22Rv1 (cell line): Measurements from ENCODE around the gene FAM221B.

Experiments
- H3K27ac ChIP-seq: fragments of 450-650 bp; 2 replicates; pipeline ENCODE4 v1.5.1; 2017
- ZFX ChIP-seq: fragments of 450-650 bp; IDR thresholded peaks from 2 replicates; pipeline ENCODE4 v1.6.1; 2017; ENCODE audit warnings: antibody characterized with exemption, borderline replicate concordance
- TF ChIP-seq, protein P1 (sequence below): fragments of 450-650 bp; IDR thresholded peaks from 2 replicates; pipeline ENCODE4 v1.5.1; 2017; ENCODE audit warnings: mild to moderate bottlenecking

FAM221B gene

DNA sequence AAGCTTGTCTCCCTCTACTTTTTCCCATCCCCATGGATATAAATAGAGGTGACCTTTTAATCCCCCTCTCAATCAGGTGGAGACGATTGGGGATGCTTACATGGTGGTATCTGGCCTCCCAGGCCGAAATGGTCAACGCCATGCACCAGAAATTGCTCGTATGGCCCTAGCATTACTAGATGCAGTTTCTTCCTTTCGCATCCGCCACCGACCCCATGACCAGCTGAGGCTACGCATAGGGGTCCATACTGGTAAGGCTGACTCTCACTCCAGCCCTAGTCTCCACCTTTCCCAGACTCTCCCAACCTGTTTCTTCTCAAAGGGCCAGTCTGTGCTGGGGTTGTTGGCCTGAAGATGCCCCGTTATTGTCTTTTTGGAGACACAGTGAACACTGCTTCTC, 20.1 kb downstream of the FAM221B start:
- TF ChIP-seq, protein P1, sequence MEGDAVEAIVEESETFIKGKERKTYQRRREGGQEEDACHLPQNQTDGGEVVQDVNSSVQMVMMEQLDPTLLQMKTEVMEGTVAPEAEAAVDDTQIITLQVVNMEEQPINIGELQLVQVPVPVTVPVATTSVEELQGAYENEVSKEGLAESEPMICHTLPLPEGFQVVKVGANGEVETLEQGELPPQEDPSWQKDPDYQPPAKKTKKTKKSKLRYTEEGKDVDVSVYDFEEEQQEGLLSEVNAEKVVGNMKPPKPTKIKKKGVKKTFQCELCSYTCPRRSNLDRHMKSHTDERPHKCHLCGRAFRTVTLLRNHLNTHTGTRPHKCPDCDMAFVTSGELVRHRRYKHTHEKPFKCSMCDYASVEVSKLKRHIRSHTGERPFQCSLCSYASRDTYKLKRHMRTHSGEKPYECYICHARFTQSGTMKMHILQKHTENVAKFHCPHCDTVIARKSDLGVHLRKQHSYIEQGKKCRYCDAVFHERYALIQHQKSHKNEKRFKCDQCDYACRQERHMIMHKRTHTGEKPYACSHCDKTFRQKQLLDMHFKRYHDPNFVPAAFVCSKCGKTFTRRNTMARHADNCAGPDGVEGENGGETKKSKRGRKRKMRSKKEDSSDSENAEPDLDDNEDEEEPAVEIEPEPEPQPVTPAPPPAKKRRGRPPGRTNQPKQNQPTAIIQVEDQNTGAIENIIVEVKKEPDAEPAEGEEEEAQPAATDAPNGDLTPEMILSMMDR, result no peak
- no peak for TF ChIP-seq ZFX
- H3K27ac ChIP-seq, result no peak overlapping the region

DNA sequence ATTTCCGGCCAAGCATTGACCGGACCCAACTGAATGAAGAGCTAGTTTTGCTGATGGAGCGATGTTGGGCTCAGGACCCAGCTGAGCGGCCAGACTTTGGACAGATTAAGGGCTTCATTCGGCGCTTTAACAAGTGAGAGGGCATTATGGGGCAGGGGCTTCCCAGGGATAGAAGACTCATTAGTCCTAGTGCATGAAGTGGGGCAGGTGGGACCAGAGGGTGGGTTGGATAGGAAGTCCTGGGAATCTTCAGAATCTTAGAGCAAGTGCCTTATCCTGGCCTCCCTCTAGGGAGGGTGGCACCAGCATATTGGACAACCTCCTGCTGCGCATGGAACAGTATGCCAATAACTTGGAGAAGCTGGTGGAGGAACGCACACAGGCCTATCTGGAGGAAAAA, 22.4 kb downstream of the FAM221B start:
- no peak overlapping the region for H3K27ac ChIP-seq
- TF ChIP-seq ZFX, result no peak
- TF ChIP-seq, protein P1, result no peak

DNA sequence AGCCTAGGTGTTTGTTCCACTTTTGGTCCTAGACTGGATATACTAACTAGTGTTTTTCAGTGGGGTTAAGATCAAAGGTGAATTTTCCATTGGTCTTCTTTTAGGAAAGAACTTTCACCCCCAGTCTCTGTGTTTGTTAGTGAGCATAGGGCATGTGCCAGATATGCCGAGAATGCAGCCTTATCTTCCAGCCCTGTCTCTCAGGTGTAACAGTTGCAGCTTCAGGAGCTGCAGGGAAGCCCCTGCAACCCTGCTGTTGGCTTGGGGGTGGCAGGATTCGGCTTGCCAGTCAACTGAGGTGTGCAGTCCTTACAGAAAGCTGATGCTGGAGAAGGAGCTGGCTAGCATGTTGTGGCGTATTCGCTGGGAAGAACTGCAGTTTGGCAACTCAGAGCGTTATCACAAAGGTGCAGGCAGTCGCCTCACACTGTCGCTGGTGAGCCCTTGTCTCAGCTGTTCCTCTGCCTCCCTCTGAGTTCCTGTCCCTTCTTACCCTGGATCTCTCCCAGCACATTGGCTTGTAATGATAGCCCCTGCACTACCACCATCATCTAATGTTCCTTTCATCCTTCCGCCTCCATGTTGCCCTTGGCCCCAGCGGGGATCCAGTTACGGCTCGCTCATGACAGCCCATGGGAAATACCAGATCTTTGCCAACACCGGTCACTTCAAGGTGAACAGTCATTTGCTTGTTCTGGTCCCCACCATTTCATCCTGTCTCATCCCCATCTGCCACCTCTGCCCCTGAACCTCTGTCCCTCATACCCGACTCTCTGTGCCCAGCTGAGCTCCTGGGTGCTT, 27.0 kb downstream of the FAM221B start:
- no peak for TF ChIP-seq ZFX
- TF ChIP-seq, protein P1, result no peak
- H3K27ac ChIP-seq, result no peak overlapping the region

DNA sequence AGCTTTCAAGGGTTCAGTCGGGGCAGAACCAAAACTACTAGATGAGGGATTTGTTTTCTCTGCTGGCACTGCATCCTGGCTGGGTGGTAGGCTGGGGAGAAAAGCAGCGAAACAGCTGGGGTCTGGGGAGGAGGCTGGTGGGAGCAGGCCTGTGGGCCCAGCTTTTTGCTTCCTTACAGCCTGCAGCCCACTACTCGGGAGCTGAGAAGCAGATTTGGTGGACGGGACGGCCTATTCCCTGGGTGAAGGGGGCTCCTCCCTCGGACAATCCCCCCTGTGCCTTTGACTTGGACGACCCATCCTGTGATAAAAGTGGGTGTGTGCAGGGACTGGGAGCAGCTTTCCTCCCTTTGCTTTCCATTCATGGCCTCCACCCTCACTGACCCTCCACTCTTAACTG, 28.0 kb downstream of the FAM221B start:
- no peak overlapping the region for H3K27ac ChIP-seq
- TF ChIP-seq, protein P1, result no peak
- no peak for TF ChIP-seq ZFX

DNA sequence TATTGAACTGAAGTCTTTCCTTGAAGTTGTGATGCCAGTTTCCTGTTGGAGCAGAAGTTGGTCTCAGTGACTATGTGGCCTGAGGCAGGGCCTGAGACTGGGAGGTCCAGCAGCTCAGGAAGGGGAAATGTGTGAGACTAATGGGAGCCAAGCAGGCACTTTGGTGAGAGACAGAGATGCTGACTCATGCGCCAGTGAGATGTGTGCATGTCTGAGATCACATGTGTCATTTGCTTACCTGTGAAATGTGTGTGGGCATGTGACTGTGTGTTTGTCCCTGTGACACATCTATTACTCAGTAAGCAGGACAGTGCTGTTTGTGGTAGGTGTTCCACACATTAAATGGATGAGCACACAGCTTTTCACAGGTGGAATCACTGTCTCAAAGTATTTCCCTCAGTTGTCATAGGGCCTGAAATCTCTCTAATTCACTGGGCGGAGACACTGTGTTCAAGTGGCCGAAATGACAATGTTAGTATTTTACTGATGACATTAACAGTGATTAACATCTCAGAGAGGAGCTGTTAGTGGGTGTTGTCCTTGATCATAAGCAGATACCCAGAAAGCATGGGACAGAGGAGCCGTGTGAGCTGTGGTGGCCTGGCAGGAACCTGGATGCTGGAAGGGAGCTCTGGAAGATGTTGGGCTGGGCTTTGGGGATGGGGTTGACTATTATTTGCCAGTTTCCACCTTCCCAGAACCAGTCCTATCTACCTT, 29.7 kb downstream of the FAM221B start:
- TF ChIP-seq, protein P1, result no peak
- no peak for TF ChIP-seq ZFX
- H3K27ac ChIP-seq, result no peak overlapping the region

DNA sequence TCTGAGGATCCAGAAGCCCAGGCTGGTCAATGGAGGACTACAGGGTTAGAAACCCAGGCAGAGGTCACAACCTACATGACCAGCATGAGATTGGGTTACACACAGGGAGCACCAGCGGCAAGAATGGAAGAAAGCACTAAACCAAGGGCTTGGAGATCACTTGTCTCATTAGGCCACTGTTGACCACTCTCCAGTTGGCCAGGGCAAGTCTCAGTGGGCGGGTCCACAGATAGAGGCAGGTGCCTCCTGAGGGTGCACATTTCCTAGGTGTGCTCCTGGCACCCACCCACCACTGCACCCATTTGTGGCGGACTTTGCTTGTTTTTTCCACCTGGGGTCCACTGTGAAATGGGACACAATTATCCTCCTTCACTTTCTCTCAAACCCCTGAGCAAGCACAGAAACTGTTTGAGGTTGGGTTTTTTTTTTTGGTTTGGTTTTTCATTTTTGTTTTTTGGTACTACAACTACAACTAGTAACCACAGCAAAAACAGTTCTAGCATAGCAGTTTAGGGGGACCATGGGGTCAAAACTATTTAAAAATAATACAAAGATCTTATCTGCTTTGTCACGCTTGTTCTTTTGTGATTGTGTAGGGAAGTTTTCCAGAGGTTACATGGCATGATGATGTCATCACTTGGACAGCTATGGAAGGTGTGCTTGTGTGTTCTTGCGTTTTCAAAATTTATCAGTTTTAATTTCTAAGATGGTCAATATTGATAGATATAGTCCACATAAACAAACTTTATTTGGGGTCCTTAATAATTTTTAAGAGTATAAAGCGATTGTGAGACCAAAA, 31.0 kb downstream of the FAM221B start:
- TF ChIP-seq, protein P1, result no peak
- TF ChIP-seq ZFX, result no peak
- H3K27ac ChIP-seq, result no peak overlapping the region
